ENCODE results near the gene CCR9.

The CCR9 gene

GRCh38 chr3:45911511-45912226 lies 25.3 kb downstream of the CCR9 start:
- Histone ChIP-seq H3K27me3 (ENCODE audit: insufficient read depth, low read length, poor library complexity, severe bottlenecking) (no peaks in the 10 kb centered on the region), H4K20me1 (ENCODE audit: insufficient read depth, low read length, poor library complexity, severe bottlenecking) (no peaks in the 10 kb centered on the region), H3K9me2 (replicated peaks; ENCODE audit: low read depth, low read length) (no peaks in the 10 kb centered on the region), H3K9ac (ENCODE audit: low read depth, low read length, poor library complexity, severe bottlenecking) (no peak overlapping the region), H2AFZ (ENCODE audit: low read length) (no peak overlapping the region), H3K9me3 (ENCODE audit: insufficient read depth, low read depth, low read length) (no peaks in the 10 kb centered on the region), H3K79me2 (ENCODE audit: insufficient read depth, low read length) (no peaks in the 10 kb centered on the region), H3F3A (ENCODE audit: low read depth) (no peaks in the 10 kb centered on the region), H3K4me3 (ENCODE audit: low read length, poor library complexity, severe bottlenecking) (no peak overlapping the region), H3K4me2 (ENCODE audit: low read depth, low read length, poor library complexity, severe bottlenecking) (peak overlapping the region; percentile 11), H3K4me1 (ENCODE audit: insufficient read depth, low read length, poor library complexity, severe bottlenecking) (peaks cover 51% of the 10 kb centered on the region), H3K36me3 (ENCODE audit: insufficient read depth, low read length) (no peaks in the 10 kb centered on the region)
- TF ChIP-seq, protein P1, sequence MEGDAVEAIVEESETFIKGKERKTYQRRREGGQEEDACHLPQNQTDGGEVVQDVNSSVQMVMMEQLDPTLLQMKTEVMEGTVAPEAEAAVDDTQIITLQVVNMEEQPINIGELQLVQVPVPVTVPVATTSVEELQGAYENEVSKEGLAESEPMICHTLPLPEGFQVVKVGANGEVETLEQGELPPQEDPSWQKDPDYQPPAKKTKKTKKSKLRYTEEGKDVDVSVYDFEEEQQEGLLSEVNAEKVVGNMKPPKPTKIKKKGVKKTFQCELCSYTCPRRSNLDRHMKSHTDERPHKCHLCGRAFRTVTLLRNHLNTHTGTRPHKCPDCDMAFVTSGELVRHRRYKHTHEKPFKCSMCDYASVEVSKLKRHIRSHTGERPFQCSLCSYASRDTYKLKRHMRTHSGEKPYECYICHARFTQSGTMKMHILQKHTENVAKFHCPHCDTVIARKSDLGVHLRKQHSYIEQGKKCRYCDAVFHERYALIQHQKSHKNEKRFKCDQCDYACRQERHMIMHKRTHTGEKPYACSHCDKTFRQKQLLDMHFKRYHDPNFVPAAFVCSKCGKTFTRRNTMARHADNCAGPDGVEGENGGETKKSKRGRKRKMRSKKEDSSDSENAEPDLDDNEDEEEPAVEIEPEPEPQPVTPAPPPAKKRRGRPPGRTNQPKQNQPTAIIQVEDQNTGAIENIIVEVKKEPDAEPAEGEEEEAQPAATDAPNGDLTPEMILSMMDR (conservative IDR thresholded peaks at IDR 0.05; ENCODE audit: low read length): no peak
- TF ChIP-seq EZH2phosphoT487 (IDR thresholded peaks at IDR 0.05; ENCODE audit: borderline replicate concordance): no peak

- no peak overlapping the region for H3K4me3 ChIP-seq (ENCODE audit: low read length, poor library complexity, severe bottlenecking)
These were observed 26.1 kb downstream of the CCR9 start for GRCh38 chr3:45912435-45912834.

GRCh38 chr3:45914362-45915058 lies 28.2 kb downstream of the CCR9 start:
- H3K4me1 ChIP-seq (ENCODE audit: insufficient read depth, low read length, poor library complexity, severe bottlenecking): peaks cover 37% of the 10 kb centered on the region
- H3F3A ChIP-seq (ENCODE audit: low read depth): no peaks in the 10 kb centered on the region
- H3K36me3 ChIP-seq (ENCODE audit: insufficient read depth, low read length): no peaks in the 10 kb centered on the region; the same call in 1 of the 2 replicates
- H3K9me2 ChIP-seq (replicated peaks; ENCODE audit: low read depth, low read length): no peaks in the 10 kb centered on the region
- no peak overlapping the region for H2AFZ ChIP-seq (ENCODE audit: low read length)
- H3K9me3 ChIP-seq (ENCODE audit: insufficient read depth, low read depth, low read length): no peaks in the 10 kb centered on the region
- H3K79me2 ChIP-seq (ENCODE audit: insufficient read depth, low read length): no peaks in the 10 kb centered on the region
- H3K9ac ChIP-seq (ENCODE audit: low read depth, low read length, poor library complexity, severe bottlenecking): no peak overlapping the region
- H3K4me2 ChIP-seq (ENCODE audit: low read depth, low read length, poor library complexity, severe bottlenecking): peak overlapping the region; percentile 71
- TF ChIP-seq, protein P1 (conservative IDR thresholded peaks at IDR 0.05; ENCODE audit: low read length): no peak
- TF ChIP-seq EZH2phosphoT487 (IDR thresholded peaks at IDR 0.05; ENCODE audit: borderline replicate concordance): no peak
- H3K4me3 ChIP-seq (ENCODE audit: low read length, poor library complexity, severe bottlenecking): no peak overlapping the region
- H4K20me1 ChIP-seq (ENCODE audit: insufficient read depth, low read length, poor library complexity, severe bottlenecking): no peaks in the 10 kb centered on the region
- H3K27me3 ChIP-seq (ENCODE audit: insufficient read depth, low read length, poor library complexity, severe bottlenecking): no peaks in the 10 kb centered on the region

More at GRCh38 chr3:45912435-45912834, 26.1 kb downstream of the CCR9 start:
- no peaks in the 10 kb centered on the region for H3K27me3 ChIP-seq (ENCODE audit: insufficient read depth, low read length, poor library complexity, severe bottlenecking)
- H3F3A ChIP-seq (ENCODE audit: low read depth): no peaks in the 10 kb centered on the region
- H3K4me1 ChIP-seq (ENCODE audit: insufficient read depth, low read length, poor library complexity, severe bottlenecking): peaks cover 51% of the 10 kb centered on the region
- H2AFZ ChIP-seq (ENCODE audit: low read length): no peak overlapping the region
- H3K9ac ChIP-seq (ENCODE audit: low read depth, low read length, poor library complexity, severe bottlenecking): no peak overlapping the region
- no peaks in the 10 kb centered on the region for H4K20me1 ChIP-seq (ENCODE audit: insufficient read depth, low read length, poor library complexity, severe bottlenecking)
- H3K9me3 ChIP-seq (ENCODE audit: insufficient read depth, low read depth, low read length): no peaks in the 10 kb centered on the region
- TF ChIP-seq, protein P1 (conservative IDR thresholded peaks at IDR 0.05; ENCODE audit: low read length): no peak
- no peak for TF ChIP-seq EZH2phosphoT487 (IDR thresholded peaks at IDR 0.05; ENCODE audit: borderline replicate concordance)
- no peak overlapping the region for H3K4me2 ChIP-seq (ENCODE audit: low read depth, low read length, poor library complexity, severe bottlenecking)
- no peaks in the 10 kb centered on the region for H3K9me2 ChIP-seq (replicated peaks; ENCODE audit: low read depth, low read length)
- H3K79me2 ChIP-seq (ENCODE audit: insufficient read depth, low read length): no peaks in the 10 kb centered on the region
- no peaks in the 10 kb centered on the region for H3K36me3 ChIP-seq (ENCODE audit: insufficient read depth, low read length)

All from Loucy (cell line).